ENCODE measurements around the gene ECI2. TPM values are rescaled to one million over a fixed set of nuclear protein-coding genes. Genes with fewer than 3 reads are reported as not detected.

Gene ECI2
- total and polyA plus RNA-seq, 2 donors (not counting 3 experiments of a cell fraction or from before 2014, with no cell fraction given) = 33.5 to 91.0 TPM

DNA sequence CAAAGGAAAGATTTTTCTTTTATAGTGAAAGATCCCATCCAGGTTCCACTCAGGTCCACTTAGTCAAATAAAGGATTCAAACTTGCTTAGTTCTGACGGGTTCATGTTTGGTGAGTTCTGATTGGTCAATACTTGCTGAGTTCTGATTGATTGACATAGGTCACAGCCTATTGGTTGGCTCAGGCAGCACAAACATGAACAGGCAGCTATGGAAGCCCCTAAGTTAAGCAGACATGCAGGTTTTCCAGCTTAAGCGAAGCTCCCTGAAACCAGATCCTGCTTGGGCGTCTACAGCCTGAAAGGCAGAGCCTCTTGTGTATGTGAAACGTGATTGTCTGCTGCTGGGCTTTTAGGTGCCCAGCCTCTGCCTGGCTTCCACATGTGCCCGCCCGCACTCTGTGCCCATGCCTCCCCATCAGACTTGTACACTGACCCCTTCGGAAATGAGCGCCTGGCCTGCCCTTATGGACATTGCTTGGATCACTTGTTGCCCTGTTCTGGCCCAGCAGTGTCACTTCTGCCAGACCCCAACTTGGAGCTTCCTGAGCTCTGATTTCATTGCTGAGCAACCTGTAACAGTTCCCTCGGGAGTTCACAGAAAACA lies 45.4 kb upstream of the ECI2 start:
- Histone ChIP-seq H3K27me3 (ENCODE audit: control insufficient read depth in 2 of 2, insufficient read depth in 2 of 2, low read length in 2 of 2) (peaks cover 6 to 8% of the 10 kb centered on the region in 2 experiments), H3K36me3 (ENCODE audit: control insufficient read depth in 2 of 2, extremely low read depth in 1 of 2, insufficient read depth in 2 of 2, low read length in 2 of 2) (no peaks in the 10 kb centered on the region), H4K20me1 (replicated peaks; ENCODE audit: control insufficient read depth, extremely low read depth, insufficient read depth, low read length) (no peaks in the 10 kb centered on the region), H3K9ac (replicated peaks; ENCODE audit: extremely low read depth, insufficient read depth, low read length) (no peak overlapping the region), H3K9me3 (replicated peaks; ENCODE audit: control insufficient read depth, insufficient read depth, low read length) (no peaks in the 10 kb centered on the region), H3K27ac (ENCODE audit: insufficient read depth, low read depth, low read length) (no peak overlapping the region), H3K4me3 (replicated peaks in 1 of 3; ENCODE audit: insufficient read depth in 1 of 3, low read depth in 1 of 3, low read length in 3 of 3) (no peak overlapping the region), H3K4me1 (ENCODE audit: control insufficient read depth, extremely low read depth, insufficient read depth, low read length) (no peaks in the 10 kb centered on the region), H3K9me1 (replicated peaks; ENCODE audit: control insufficient read depth, extremely low read depth, insufficient read depth, low read length) (no peaks in the 10 kb centered on the region), H3K79me2 (ENCODE audit: control insufficient read depth, insufficient read depth, low read length) (no peaks in the 10 kb centered on the region), H3K4me2 (ENCODE audit: insufficient read depth, low read length) (no peak overlapping the region), H2AFZ (ENCODE audit: low read depth, low read length) (no peak overlapping the region)
- no TSS peak for BruUV-seq (replicated peaks)
- no peak for FAIRE-seq
- dilution Hi-C loops (cut with MboI; ENCODE audit: extremely low pct_ligation_motif_present, low sequenced_read_pairs) (no loop called here), intact Hi-C loops (cut with micrococcal nuclease) (no loop called here)
- peak; percentile 41 for DNase-seq (ENCODE audit: low read depth, low spot score)
- POLR2A ChIA-PET = no interaction called here
- no peak for TF ChIP-seq FOS (IDR thresholded peaks at IDR 0.05; ENCODE audit: borderline replicate concordance, insufficient read depth, low read length)
- CTCF ChIA-PET = interaction anchor here (0.9 to 1.1 kb wide), 3 partner anchors 9 to 30 kb away, joined by 3 to 6 read pairs (median 4); no protein-coding TSS in a partner anchor

GRCh38 chr6:4179960-4180651 lies 44.7 kb upstream of the ECI2 start:
- BruUV-seq (replicated peaks) = no TSS peak
- Histone ChIP-seq H3K4me2 (ENCODE audit: insufficient read depth, low read length) (no peak overlapping the region), H4K20me1 (replicated peaks; ENCODE audit: control insufficient read depth, extremely low read depth, insufficient read depth, low read length) (no peaks in the 10 kb centered on the region), H3K27ac (ENCODE audit: insufficient read depth, low read depth, low read length) (no peak overlapping the region), H3K9me3 (replicated peaks; ENCODE audit: control insufficient read depth, insufficient read depth, low read length) (no peaks in the 10 kb centered on the region), H3K27me3 (ENCODE audit: control insufficient read depth in 2 of 2, insufficient read depth in 2 of 2, low read length in 2 of 2) (peaks cover 6 to 7% of the 10 kb centered on the region in 2 experiments), H3K79me2 (ENCODE audit: control insufficient read depth, insufficient read depth, low read length) (no peaks in the 10 kb centered on the region), H3K4me1 (ENCODE audit: control insufficient read depth, extremely low read depth, insufficient read depth, low read length) (no peaks in the 10 kb centered on the region), H3K9me1 (replicated peaks; ENCODE audit: control insufficient read depth, extremely low read depth, insufficient read depth, low read length) (no peaks in the 10 kb centered on the region), H3K9ac (replicated peaks; ENCODE audit: extremely low read depth, insufficient read depth, low read length) (no peak overlapping the region), H2AFZ (ENCODE audit: low read depth, low read length) (no peak overlapping the region), H3K36me3 (ENCODE audit: control insufficient read depth in 2 of 2, extremely low read depth in 1 of 2, insufficient read depth in 2 of 2, low read length in 2 of 2) (no peaks in the 10 kb centered on the region), H3K4me3 (replicated peaks in 1 of 3; ENCODE audit: insufficient read depth in 1 of 3, low read depth in 1 of 3, low read length in 3 of 3) (no peak overlapping the region)
- no peak for FAIRE-seq
- ChIA-PET CTCF (no interaction called here), POLR2A (no interaction called here)
- DNase-seq (ENCODE audit: low read depth, low spot score) = no peak
- TF ChIP-seq JUN (IDR thresholded peaks at IDR 0.05; ENCODE audit: borderline replicate concordance, insufficient read depth, insufficient read length, low read depth) = no peak
- intact Hi-C loops (cut with micrococcal nuclease) = no loop called here
- dilution Hi-C loops (cut with MboI; ENCODE audit: extremely low pct_ligation_motif_present, low sequenced_read_pairs) = no loop called here
